HG03159 (cell line): ENCODE results near the gene API5.
"Not testable (repeated sequence)": the region's sequence is repeated elsewhere in the genome, so short reads cannot be mapped to it uniquely, and the experiment has no call there.

Experiments used
- ATAC-seq: cut with Tn5 transposase; IDR thresholded peaks from one replicate; pipeline ENCODE4 v1.9.1; 2021; ENCODE audit warnings: mild to moderate bottlenecking, moderate library complexity; ENCODE audit not compliant: unreplicated experiment

API5 gene

GRCh38 chr11:43311791-43312607, at the start of gene API5:
API5 (plus strand) TSS chr11:43311996; CDS start chr11:43312128, 132 bp downstream.
- peak; percentile 98 for ATAC-seq

- ATAC-seq = no peak
Measured at GRCh38 chr11:43267856-43268580, 43.8 kb upstream of the API5 start.

- ATAC-seq = no peak
Measured at GRCh38 chr11:43268786-43269185, 43.0 kb upstream of the API5 start.

GRCh38 chr11:43269254-43269918, 42.4 kb upstream of the API5 start:
- ATAC-seq = no peak

GRCh38 chr11:43270468-43270867, 41.3 kb upstream of the API5 start:
- no peak for ATAC-seq

GRCh38 chr11:43278193-43278956, 33.4 kb upstream of the API5 start:
- ATAC-seq = no peak

- ATAC-seq = peak; percentile 72
Measured at GRCh38 chr11:43282607-43283440, 29.0 kb upstream of the API5 start.

GRCh38 chr11:43285826-43286225, 26.0 kb upstream of the API5 start:
- no peak for ATAC-seq

- no peak for ATAC-seq
Measured at GRCh38 chr11:43289368-43289767, 22.4 kb upstream of the API5 start.

- ATAC-seq = no peak
Measured at GRCh38 chr11:43298397-43298796, 13.4 kb upstream of the API5 start.

- no peak for ATAC-seq
Measured at GRCh38 chr11:43315966-43316365, 4.2 kb downstream of the API5 start.

- no peak for ATAC-seq
Measured at GRCh38 chr11:43316451-43316850, 4.7 kb downstream of the API5 start.

- ATAC-seq = no peak
Measured at GRCh38 chr11:43327987-43328386, 16.2 kb downstream of the API5 start.

- ATAC-seq = no peak
Measured at GRCh38 chr11:43328482-43328881, 16.7 kb downstream of the API5 start.

- no peak for ATAC-seq
Measured at GRCh38 chr11:43341159-43341558, 29.4 kb downstream of the API5 start.

GRCh38 chr11:43351426-43351825, 39.6 kb downstream of the API5 start:
- not testable (repeated sequence) for ATAC-seq

GRCh38 chr11:43354311-43354710, 42.5 kb downstream of the API5 start:
- no peak for ATAC-seq

GRCh38 chr11:43356336-43356735, 44.5 kb downstream of the API5 start:
- no peak for ATAC-seq

- no peak for ATAC-seq
Measured at GRCh38 chr11:43358279-43358800, 46.5 kb downstream of the API5 start.
